Measurements from ENCODE around the gene KDM5C. TPM values are rescaled to one million over a fixed set of nuclear protein-coding genes. Genes with fewer than 3 reads are reported as not detected.
A peak's percentile ranks its signal among the peaks of the same experiment; 100 is the strongest.

The KDM5C gene
- total and polyA plus RNA-seq, 9 of the 15 experiments (the other 6 are each of a cell fraction or from before 2014, with no cell fraction given) = 0.62 to 136 (median 52.4) TPM

DNA sequence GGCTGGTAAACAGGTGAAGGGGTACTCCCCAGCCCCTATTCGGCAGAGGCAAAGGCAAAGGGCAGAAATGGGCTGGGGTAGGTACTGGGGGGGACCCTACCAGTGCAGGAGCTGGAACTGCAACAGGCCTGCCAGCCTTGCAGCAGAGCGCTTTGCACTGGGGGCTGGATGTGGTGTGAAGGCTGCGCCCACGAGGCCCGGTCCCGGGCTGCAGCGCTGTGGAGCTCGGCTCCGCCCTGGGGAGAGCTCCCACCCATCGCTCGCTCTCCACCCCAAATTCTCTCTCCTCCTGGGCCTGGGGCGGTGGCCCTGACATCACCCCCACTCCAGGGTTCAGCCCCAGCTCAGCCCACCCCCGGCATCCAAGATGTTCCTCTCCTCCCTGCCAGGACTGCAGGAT lies 32.2 kb upstream of the KDM5C start:
- H3K4me3 ChIP-seq = peak overlapping the region; percentile 49; the same call in 1 of the 2 replicates
- no peaks in the 10 kb centered on the region for H3K27me3 ChIP-seq (ENCODE audit: control insufficient read depth in 2 of 2, insufficient read depth in 2 of 2, low read length in 2 of 2)
- no peak for ATAC-seq
- H3K9me1 ChIP-seq (ENCODE audit: control insufficient read depth, insufficient read depth, low read length) = no peaks in the 10 kb centered on the region
- BruUV-seq (replicated peaks) = no TSS peak
- H3K36me3 ChIP-seq (ENCODE audit: control insufficient read depth, insufficient read depth, low read length) = peaks cover 12% of the 10 kb centered on the region; the same call in 2 of the 3 replicates
- no peak overlapping the region; the same call in 1 of the 2 replicates for H2AFZ ChIP-seq (ENCODE audit: low read depth, low read length)
- H3K4me2 ChIP-seq (ENCODE audit: insufficient read depth, low read length) = peak overlapping the region; percentile 74
- in situ Hi-C loops (cut with MboI) (no loop called here), intact Hi-C loops (cut with micrococcal nuclease) (no loop called here)
- no peaks in the 10 kb centered on the region for H4K20me1 ChIP-seq (replicated peaks; ENCODE audit: control insufficient read depth, insufficient read depth, low read length)
- 0 out of 2 replicates have a peak, but pooled peaks cover 3% of the 10 kb centered on the region for H3K9me3 ChIP-seq (replicated peaks; ENCODE audit: control insufficient read depth, insufficient read depth, low read depth, low read length)
- POLR2A ChIA-PET = interaction anchor here (0.9 kb wide), 1 partner anchor 15 kb away, joined by 3 read pairs; no protein-coding TSS in a partner anchor
- WGBS (ENCODE audit: insufficient coverage, low coverage, missing lambda C conversion rate) = 26% methylated on average over 10 of the region's 13 CpGs
- H3K27ac ChIP-seq (ENCODE audit: extremely low read depth, low read depth, low read length) = no peak overlapping the region
- FAIRE-seq = no peak
- peak overlapping the region in 1 of 2 experiments; percentile 85; a peak in 2 of 4 replicates for H3K9ac ChIP-seq (ENCODE audit: insufficient read depth in 1 of 2, low read depth in 2 of 2, low read length in 2 of 2)
- CTCF ChIA-PET (ENCODE audit: low intra/inter-chr PET ratio) = no interaction called here
- DNase-seq (ENCODE audit: extremely low read depth in 1 of 4, low spot score in 3 of 4) = peak in 2 of 4 experiments; percentile 38
- TF ChIP-seq ZFX (CRISPR knock-in tag; IDR thresholded peaks at IDR 0.05) = peak; percentile 31; the same call in 1 of the 2 replicates
- TF ChIP-seq SIX5 (IDR thresholded peaks at IDR 0.05; ENCODE audit: borderline replicate concordance in 1 of 2, insufficient read depth in 1 of 2, low read depth in 1 of 2, low read length in 2 of 2) = no peak
- TF ChIP-seq, protein P1, sequence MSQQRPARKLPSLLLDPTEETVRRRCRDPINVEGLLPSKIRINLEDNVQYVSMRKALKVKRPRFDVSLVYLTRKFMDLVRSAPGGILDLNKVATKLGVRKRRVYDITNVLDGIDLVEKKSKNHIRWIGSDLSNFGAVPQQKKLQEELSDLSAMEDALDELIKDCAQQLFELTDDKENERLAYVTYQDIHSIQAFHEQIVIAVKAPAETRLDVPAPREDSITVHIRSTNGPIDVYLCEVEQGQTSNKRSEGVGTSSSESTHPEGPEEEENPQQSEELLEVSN (IDR thresholded peaks at IDR 0.05; ENCODE audit: borderline replicate concordance in 1 of 2, extremely low read depth in 1 of 2, insufficient read depth in 1 of 2, insufficient read length in 1 of 2, low read depth in 1 of 2, low read length in 1 of 2, poor library complexity in 1 of 2, severe bottlenecking in 1 of 2) = peak in 1 of 2 experiments; percentile 13
- no peak for TF ChIP-seq ZZZ3 (IDR thresholded peaks at IDR 0.05)
- TF ChIP-seq, protein P2, sequence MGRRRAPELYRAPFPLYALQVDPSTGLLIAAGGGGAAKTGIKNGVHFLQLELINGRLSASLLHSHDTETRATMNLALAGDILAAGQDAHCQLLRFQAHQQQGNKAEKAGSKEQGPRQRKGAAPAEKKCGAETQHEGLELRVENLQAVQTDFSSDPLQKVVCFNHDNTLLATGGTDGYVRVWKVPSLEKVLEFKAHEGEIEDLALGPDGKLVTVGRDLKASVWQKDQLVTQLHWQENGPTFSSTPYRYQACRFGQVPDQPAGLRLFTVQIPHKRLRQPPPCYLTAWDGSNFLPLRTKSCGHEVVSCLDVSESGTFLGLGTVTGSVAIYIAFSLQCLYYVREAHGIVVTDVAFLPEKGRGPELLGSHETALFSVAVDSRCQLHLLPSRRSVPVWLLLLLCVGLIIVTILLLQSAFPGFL (CRISPR knock-in tag; IDR thresholded peaks at IDR 0.05) = no peak
- peaks cover 43% of the 10 kb centered on the region for H3K79me2 ChIP-seq (ENCODE audit: control insufficient read depth, insufficient read depth, low read length)
- H3K4me1 ChIP-seq (replicated peaks in 1 of 2; ENCODE audit: control insufficient read depth in 2 of 2, insufficient read depth in 2 of 2, low read length in 2 of 2) = peaks cover 40 to 50% of the 10 kb centered on the region in 2 experiments; a peak in 4 of 5 replicates
